HG02571 (cell line): ENCODE results near the gene SPEM1.
A peak's percentile ranks its signal among the peaks of the same experiment; 100 is the strongest.

ENCODE experiments used
- ATAC-seq: cut with Tn5 transposase; IDR thresholded peaks from one replicate; pipeline ENCODE4 v1.9.1; 2021; ENCODE audit warnings: mild to moderate bottlenecking, moderate library complexity; ENCODE audit not compliant: unreplicated experiment

The SPEM1 gene, protein sequence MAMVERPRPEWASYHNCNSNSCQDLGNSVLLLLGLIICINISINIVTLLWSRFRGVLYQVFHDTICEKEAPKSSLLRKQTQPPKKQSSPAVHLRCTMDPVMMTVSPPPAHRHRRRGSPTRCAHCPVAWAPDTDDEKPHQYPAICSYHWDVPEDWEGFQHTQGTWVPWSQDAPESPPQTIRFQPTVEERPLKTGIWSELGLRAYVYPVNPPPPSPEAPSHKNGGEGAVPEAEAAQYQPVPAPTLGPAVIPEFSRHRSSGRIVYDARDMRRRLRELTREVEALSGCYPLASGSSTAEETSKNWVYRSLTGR

DNA sequence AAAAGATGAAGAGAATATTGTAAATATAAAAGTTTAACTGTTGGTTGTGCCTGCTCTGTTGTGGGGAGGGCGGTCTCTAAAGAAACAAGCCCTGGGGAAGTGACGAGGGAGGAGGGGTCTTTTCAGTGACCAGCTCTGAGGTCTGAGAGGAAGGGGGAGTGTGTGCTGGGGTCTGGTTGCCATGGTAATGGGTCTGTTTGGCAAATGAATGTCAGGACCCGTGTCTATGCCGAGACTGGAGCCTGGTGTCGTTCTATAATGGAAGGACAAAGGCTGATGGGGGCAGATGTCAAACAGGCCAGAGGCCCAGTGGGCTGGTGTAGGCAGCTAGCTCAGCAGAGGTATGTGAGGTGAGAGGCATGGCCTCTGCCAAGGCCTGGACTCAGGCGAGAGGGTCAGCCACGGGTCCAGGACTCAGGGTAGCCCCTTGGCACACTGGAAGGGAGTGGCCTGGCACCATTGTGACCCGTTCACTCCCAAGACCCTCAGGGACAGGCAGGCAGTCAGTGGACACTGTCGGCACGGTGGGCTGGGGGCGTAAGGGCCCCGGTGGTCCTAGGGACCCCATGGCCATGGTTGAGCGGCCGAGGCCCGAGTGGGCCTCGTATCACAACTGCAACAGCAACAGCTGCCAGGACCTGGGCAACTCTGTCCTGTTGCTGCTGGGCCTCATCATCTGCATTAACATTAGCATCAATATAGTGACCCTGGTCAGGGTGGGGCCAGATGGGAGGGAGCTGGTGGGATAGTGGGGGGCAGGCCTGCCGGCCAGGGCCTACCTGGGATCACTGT lies at the start of gene SPEM1:
SPEM1 (plus strand) TSS at position 506 of the 792 bp plus-strand sequence; CDS start at position 567, 61 bp downstream.
- no peak for ATAC-seq

DNA sequence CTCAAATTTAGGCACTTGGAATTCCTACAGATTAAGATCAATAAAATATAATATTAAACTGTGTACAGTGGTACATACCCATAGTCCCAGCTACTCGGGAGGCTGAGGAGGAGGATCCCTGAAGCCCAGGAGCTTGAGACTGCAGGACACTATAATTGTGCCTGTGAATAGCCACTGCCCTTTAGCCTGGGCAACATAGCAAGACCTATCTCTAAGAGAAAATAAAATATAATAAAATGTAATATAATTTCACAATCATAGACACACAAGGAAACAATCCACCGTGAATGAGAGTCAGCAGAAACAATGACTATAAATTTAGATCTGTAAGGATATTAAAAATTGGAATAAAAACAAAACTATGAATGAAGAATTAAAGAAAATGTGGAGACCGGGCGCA lies 49.3 kb upstream of the SPEM1 start:
- no peak for ATAC-seq

DNA sequence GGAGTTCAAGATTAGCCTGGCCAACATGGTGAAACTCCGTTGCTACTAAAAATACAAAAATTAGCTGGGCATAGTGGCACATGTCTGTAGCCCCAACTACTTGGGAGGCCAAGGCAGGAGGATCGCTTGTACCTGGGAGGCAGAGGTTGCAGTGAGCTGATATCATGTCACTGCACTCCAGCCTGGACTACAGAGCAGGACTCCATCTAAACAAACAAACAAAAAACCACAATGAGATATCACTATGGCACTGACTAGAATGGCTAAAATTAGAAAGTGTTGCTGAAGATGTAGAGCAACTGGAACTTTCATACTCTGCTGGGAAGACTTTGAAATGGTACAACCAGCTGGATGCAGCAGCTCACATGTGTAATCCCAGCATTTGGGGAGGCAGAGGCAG lies 45.8 kb upstream of the SPEM1 start:
- ATAC-seq: no peak

DNA sequence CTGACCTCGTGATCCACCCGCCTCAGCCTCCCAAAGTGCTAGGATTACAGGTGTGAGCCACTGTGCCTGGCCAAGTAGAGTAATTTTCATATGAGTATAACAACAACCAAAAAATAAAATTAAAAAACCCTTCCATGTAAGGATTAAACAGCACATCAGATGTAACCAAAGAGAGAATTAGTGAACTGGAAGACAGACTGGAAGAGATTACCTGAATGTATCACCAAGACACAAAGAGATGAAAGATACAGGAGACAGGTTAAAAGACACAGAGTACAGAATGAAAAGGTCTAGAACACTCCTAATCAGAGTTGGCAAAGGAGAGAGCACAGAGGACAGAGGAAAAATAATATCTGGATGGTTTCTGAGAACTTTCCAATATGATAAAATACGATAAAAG lies 41.0 kb upstream of the SPEM1 start:
- ATAC-seq: no peak

DNA sequence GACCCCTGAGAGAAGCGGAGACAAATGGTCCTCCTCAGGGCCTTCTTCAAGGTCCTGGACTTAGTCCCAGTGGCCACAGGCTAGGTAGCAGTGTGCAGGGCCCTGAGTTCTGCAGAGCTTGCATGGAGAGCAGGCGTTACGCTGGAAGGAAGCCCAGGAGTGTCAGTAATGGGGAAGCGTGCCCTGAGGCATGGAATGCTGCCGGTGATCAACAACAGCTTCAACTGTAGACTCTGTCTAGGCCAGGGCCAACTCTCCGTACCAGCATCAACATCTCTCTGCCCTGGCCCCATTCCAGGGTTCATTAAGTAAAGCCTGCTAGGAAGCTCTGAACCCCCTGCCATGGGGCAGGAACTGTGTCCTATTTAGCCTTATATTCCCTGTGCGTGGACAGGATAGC lies 39.8 kb upstream of the SPEM1 start:
- ATAC-seq: no peak

DNA sequence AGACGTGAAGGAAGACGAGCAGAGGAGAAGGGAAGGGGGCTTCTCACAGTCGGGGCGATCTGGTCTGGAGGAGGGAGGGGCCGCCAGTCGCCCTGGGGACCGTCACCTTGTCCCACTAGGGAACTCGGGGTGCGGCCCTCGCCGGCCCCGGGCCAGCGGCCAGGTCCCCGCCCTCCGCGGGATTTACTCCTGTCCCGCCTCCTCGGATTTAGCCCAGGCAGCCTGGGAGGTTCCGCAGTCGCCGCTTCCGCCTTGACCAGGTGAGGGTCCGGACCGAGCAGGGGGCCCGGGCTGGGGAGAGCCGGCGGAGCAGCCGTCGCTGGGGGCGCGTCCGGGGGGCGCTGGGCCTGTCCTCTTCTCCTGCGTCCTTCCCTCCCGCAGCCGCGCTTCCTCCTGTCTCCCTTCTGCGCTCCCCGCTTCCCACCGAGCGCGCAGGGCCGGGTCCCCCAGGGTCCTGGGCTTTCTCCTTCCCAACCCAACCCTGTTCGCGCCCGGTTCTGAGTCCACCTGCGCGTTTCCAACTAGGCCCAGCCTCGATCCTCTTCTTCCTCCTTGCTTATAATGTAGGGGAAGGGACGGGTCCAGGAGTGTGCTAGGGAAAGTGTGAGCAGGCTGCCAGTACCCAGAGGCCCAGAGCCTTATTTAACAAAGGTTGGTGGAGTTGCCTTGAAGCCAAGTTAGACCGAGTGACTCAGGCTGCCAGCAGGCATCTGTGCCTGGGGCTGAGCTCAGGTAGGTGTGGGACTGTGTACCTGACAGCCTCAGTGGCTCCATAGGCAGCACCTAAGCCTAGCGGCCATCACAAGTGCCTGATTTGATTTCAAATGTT lies 39.1 kb upstream of the SPEM1 start, which contains the start of gene TNK1:
TNK1 (plus strand) TSS at position 235 of the 829 bp plus-strand sequence. CDS start 1,838 bp downstream, outside the sequence.
- ATAC-seq: no peak

DNA sequence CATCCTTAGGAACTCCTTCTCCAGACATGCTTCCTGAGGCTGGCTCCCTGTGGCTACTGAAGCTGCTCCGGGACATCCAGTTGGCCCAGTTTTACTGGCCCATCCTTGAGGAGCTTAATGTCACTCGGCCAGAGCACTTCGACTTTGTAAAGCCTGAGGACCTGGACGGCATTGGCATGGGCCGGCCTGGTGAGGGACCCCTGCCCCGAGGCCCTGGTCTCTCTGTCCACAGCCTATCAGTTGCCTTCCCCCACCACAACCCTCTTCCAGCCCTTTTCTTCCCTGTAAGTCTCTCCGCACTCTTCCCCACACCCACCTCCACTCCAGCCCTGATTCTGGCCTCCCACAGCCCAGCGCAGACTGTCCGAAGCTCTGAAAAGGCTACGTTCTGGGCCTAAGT lies 37.2 kb upstream of the SPEM1 start:
- no peak for ATAC-seq

DNA sequence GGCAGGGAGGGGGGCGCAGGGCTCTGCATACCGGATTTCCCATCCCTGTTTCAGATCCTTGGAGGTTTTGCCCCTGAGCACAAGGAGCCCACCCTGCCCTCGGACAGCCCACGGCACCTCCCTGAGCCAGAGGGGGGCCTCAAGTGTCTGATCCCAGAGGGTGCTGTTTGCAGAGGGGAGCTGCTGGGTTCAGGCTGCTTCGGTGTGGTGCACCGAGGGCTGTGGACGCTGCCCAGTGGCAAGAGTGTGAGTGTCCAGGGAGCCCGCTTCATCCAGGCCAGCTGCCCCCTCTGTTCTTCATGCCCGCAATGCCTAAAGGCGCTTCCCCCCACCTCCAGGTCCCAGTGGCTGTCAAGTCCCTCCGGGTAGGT lies 36.8 kb upstream of the SPEM1 start:
- ATAC-seq: no peak

DNA sequence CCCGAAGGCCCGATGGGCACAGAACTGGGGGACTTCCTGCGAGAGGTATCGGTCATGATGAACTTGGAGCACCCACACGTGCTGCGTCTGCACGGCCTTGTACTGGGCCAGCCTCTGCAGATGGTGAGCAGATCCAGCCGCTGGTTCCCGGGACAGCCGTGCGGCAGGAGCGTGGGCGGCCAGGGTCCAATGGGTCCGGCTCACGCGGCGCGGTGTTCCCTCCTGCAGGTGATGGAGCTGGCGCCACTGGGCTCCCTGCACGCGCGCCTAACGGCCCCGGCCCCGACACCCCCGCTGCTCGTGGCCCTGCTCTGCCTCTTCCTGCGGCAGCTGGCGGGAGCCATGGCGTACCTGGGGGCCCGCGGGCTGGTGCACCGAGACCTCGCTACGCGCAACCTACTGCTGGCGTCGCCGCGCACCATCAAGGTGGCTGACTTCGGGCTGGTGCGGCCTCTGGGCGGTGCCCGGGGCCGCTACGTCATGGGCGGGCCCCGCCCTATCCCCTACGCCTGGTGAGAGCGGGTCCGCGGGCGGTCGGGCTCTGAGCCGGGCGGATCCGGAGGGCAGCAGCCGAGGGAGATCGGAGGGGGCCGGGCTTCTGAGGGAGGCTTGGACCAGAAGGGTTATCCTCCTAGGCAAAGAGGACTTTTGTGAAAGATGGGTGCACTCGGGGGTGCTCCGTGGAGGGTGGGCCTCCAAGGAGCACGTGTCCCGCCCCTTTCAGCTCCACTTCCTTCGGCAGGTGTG lies 36.2 kb upstream of the SPEM1 start:
- no peak for ATAC-seq

DNA sequence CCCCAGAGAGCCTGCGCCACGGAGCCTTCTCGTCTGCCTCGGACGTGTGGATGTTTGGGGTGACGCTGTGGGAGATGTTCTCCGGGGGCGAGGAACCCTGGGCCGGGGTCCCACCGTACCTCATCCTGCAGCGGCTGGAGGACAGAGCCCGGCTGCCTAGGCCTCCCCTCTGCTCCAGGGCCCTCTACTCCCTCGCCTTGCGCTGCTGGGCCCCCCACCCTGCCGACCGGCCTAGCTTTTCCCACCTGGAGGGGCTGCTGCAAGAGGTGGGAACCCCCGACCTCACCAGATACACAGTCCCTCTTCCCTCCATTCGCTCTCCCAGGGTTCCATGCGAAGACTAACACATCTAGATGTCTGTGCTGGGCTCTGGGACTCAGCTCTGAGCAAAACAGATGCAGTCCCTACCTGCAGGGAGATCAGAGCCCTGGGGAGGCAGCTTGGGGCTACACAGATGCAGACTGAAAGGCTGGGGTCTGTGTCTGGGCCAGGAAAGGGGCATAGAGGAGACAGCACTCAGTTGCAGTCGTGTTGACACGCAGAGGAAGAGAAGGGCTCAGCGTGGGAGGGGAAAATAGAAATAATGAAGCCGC lies 35.5 kb upstream of the SPEM1 start:
- ATAC-seq: no peak

DNA sequence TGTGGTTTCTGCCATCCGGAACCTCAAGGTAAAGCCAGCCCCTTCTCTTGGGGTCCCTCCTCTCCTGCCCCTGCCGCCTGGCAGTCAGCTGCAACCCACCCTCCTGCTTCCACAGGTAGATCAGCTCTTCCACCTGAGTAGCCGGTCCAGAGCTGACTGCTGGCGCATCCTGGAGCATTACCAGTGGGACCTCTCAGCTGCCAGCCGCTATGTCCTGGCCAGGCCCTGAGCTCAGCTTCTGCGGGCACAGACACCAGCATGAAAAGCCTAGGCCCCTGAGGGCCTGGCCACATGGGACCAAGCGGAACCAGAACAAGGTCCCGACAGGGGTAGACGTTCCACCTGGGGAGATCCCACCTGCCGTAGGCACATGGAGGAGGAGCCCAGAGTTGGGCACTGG lies 31.3 kb upstream of the SPEM1 start:
- no peak for ATAC-seq

DNA sequence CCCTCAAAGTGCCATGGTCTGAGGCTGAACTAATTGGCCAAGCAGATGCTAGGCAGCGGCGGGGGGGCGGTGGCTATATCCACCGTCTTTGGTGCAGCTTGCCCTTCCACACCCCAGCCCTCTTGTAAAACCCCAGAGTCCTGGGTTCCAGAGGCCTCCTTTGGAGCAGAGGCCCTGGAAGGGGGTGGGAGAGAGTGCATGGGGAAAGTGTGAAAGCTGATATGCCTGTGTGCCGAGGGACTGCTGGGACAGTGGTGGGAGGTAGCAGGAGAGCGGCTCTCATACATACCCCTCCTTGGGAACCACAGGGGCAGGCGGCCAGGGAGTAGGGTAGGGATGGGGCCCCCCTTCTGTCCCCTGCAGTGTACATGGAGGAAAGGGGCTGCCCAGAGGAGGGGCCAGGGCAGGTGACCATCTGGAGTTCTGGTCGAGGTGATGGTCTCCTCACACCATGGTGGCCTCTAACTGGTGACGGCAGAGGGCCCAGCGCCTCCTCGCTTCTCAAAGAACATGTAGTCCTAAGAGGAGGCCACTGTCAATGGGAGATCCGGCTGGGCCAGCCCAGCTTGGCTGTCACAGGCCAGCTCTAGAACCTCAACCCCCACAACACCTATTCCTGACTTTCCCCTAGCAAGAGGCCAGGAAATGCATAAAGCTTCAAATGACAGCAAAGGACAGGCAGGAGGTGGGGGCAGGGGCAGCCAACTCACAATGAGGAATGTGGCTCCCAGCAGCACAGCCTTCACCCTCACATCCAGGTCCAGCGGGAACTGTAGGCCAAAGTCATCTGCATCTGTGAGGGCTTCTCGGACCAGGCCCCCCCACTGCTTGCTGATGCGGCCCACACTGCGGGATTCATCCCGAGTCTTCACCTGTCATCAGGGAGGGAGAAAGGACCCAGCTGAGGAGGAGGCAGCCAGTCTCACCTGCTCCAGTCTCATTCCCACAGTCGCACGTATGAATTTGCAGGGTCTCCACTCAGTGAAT lies 29.9 kb upstream of the SPEM1 start:
- no peak for ATAC-seq

DNA sequence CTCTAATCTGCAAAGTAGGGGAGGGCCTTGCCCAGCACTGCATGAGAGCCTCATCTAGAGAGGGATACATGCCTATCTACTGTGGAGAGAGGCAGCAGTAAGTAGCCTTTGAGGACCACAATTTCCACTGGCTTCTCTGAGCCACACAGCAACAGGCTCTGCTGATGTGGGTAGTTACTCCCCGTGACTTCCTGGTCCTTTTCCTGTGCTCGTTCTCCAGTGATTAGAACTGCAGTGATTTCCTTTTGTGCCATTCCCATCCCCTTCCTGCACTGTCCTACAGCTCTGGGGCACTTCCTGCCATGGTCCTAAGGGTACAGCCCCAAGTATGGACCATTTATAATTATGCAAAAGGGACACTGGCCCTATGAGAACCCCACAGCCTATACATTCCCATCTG lies 28.8 kb upstream of the SPEM1 start:
- ATAC-seq: no peak

DNA sequence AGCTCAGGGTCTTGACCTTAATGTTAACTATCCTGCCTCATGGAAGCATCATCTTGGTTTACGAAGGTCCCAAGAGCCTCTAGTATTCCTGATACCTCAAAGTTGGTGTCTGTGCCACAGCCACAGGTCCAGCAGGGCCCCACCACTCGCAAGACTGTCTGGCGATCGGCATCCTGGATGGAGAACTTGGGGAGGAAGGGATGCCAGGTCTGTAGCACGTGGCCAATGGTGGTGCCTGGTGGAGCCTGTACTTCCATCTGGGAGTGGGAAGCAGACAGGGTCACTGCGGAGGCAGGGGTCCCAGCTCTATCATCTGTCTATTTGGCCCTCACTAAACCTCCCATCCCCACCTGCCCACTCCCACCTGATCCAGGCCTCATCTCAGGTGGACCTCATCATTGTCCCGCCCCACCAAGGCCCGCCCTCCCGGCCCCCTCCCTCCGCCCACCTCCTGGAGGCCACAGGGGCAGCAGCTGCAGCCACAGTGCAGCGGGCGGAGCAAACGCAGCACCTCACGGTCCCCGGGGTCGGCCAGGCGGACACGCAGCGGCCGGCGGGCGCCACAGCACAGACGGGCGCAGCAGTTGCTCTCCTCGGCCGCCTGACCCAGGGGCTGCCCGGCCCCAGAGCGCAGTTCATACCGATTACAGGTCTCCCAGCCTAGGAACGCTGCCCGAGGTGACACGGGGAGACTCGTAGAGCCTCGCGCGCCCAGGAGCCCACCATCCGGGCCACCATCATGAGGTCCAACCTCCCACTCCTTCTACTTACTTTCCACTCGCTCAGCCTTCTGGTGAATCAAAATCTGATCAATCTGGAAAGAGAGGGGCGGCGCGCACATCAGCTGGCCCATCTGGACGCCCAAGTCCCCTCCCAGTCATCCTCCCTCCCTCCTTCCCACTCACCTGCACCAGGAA lies 27.2 kb upstream of the SPEM1 start:
- ATAC-seq: no peak

DNA sequence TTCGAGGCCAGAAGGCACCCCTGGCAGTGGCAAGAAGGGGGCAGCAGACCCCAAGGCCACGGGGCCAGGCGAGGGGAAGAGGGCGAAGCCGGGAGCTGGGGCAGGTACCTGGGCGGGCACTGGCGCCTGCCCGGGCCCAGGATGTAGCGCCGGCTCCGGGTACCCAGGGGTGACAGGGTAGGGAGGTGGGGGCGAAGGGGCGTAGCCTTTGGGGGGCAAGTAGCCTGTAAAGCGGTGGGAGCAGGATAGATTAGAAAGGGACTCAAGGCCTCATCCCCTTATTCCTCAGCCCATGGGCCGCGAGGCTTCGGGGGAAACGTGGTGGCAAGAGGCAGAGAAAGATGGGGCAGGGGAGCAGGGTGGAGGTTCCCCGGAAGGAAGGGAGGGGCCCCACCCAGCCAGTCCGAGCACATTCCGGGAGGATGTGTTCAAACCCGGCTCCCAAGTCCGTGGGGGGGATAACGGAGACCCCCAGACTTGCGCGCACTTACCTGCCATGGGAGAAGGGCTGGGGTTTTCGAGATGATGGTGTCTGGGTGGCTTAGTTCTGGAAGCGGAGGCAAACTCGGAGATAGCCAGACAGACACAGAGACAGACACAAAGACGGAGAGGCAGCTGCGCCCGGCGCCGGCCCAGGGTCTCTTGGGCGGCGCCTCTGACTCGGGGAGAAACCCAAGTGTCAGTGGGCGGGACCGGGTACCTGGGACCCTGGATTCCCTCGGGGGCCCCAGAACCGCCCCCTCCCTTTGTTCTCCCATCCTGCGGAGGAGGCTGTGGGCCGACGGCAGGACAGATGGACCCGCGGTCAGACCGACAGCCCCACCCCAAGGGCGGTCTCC lies 26.3 kb upstream of the SPEM1 start:
- peak; percentile 43 for ATAC-seq

DNA sequence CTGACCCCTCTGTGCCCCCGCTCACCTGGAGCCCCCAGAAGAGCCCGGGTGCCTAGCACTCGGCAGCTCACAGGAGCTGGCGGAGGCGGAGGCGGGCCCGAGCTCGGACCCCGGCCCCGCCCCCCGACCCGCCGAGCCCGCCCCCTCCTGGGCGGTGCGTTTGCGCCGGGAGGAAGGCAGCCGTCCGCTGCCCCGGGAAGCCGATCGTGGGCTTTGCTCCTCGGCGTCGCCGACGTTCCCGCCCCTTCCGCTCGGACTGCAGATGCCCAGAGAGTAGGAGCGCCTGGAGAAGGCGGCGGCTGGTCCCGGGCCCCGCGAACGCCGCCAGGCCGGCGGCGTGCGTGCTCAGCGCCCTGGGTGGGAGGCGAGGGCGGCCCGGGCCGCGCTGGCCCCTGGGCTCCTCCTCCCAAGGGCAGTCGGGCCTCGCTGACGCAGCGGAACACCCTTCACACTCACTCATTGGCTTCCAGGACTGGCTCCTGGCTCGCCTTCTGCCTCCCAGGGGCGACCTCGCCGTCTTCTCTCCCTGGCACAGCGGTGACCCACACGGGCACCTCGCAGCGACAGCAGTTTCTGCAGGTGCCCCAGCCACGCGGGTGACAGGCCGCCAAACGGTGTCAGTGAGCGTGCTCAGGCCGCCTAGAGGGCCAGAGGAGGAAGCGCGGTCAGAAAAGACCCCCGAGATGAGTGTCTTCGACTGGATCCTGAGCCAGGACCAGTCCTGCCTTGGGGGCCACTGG lies 25.5 kb upstream of the SPEM1 start, which contains the start of gene PLSCR3:
PLSCR3 (minus strand) TSS at position 74 of the 740 bp plus-strand sequence. CDS start 415 bp downstream, outside the sequence.
- peak; percentile 62 for ATAC-seq
